ENCODE data around the gene JAM3.

DNA sequence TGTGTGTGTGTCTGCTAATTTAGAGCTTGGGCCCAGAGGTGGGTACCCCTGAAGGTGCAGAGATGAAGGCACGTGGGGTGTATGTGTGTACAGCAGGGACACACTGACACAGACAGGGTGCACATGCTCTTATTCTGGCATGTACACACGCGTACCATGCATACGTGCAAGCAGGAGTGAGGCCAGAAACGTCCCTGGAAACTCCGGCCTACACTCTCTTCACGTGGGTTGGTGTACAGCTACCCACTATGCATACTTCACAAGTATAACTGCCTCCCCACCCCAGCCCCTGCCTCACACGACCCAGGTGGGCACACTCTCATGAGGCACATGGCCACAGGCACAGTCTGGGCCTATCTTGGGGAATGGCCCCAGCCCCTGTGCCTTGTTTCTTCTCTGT lies 27.5 kb upstream of the JAM3 start:
- TF ChIP-seq, protein P1, sequence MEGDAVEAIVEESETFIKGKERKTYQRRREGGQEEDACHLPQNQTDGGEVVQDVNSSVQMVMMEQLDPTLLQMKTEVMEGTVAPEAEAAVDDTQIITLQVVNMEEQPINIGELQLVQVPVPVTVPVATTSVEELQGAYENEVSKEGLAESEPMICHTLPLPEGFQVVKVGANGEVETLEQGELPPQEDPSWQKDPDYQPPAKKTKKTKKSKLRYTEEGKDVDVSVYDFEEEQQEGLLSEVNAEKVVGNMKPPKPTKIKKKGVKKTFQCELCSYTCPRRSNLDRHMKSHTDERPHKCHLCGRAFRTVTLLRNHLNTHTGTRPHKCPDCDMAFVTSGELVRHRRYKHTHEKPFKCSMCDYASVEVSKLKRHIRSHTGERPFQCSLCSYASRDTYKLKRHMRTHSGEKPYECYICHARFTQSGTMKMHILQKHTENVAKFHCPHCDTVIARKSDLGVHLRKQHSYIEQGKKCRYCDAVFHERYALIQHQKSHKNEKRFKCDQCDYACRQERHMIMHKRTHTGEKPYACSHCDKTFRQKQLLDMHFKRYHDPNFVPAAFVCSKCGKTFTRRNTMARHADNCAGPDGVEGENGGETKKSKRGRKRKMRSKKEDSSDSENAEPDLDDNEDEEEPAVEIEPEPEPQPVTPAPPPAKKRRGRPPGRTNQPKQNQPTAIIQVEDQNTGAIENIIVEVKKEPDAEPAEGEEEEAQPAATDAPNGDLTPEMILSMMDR (IDR thresholded peaks at IDR 0.05): no peak
- no peak for TF ChIP-seq ZFX (IDR thresholded peaks at IDR 0.05; ENCODE audit: borderline replicate concordance)

Measured in 22Rv1 (cell line).